H1 (cell line): ENCODE results near the gene PCSK9. TPM values are rescaled to one million over a fixed set of nuclear protein-coding genes. Genes with fewer than 3 reads are reported as not detected.
A peak's percentile ranks its signal among the peaks of the same experiment; 100 is the strongest.

Source experiments
- ATF2 ChIP-seq: IDR thresholded peaks from 2 replicates; pipeline ENCODE4 v1.6.1; 2012; ENCODE audit warnings: low read length, inconsistent platforms
- BACH1 ChIP-seq: IDR thresholded peaks from 2 replicates; pipeline ENCODE4 v1.6.1; 2012; ENCODE audit warnings: low read length, improper control_type of control experiment
- CTCF ChIP-seq, 3 experiments: IDR thresholded peaks; 1 replicate in 2 of 3; 2 replicates in 1 of 3; pipeline versions ENCODE4 v1.5.1 to v1.6.1; 2011; ENCODE audit warnings: low read length in 3 of 3, mild to moderate bottlenecking in 3 of 3, inconsistent platforms in 2 of 3, low read depth in 1 of 3, moderate library complexity in 1 of 3; ENCODE audit not compliant: insufficient read depth in 1 of 3; ENCODE audit errors: control extremely low read depth in 1 of 3
- HDAC2 ChIP-seq, 2 experiments: fragments of 300-600 bp in 1 of 2; sonication (generic) in 1 of 2; IDR thresholded peaks; 2 replicates each; pipeline ENCODE4 v1.6.1; 2011 to 2012; ENCODE audit warnings: low read depth in 2 of 2, low read length in 2 of 2, mild to moderate bottlenecking in 2 of 2, moderate library complexity in 2 of 2, borderline replicate concordance in 1 of 2, inconsistent platforms in 1 of 2
- JUND ChIP-seq: IDR thresholded peaks from 2 replicates; pipeline ENCODE4 v1.6.1; 2011; ENCODE audit warnings: mild to moderate bottlenecking, improper control_type of control experiment, low read length
- KDM1A ChIP-seq: fragments of 200-600, 300-600 bp; sonication (generic); IDR thresholded peaks from 2 replicates; pipeline ENCODE4 v1.7.1; 2016; ENCODE audit warnings: mild to moderate bottlenecking, low read length, borderline replicate concordance
- RAD21 ChIP-seq, 2 experiments: IDR thresholded peaks in 1 of 2; conservative IDR thresholded peaks in 1 of 2; 2 replicates each; pipeline ENCODE4 v1.6.1; 2011; ENCODE audit warnings: low read depth in 2 of 2, low read length in 2 of 2, improper control_type of control experiment in 1 of 2, inconsistent platforms in 1 of 2, mild to moderate bottlenecking in 1 of 2, moderate library complexity in 1 of 2
- RNF2 ChIP-seq: fragments of 200-900, 300-1000 bp; sonication (generic); IDR thresholded peaks from 2 replicates; pipeline ENCODE4 v1.7.1; 2016; ENCODE audit warnings: borderline replicate concordance, low read depth, mild to moderate bottlenecking, antibody characterized with exemption, low read length; ENCODE audit not compliant: poor library complexity, severe bottlenecking; ENCODE audit errors: missing control alignments
- SP2 ChIP-seq: IDR thresholded peaks from 2 replicates; pipeline ENCODE4 v1.6.1; 2012; ENCODE audit warnings: mild to moderate bottlenecking, low read length, inconsistent platforms
- TBP ChIP-seq: IDR thresholded peaks from 2 replicates; pipeline ENCODE4 v1.6.1; 2011; ENCODE audit warnings: low read depth, low read length, improper control_type of control experiment
- TEAD4 ChIP-seq: IDR thresholded peaks from 2 replicates; pipeline ENCODE4 v1.6.1; 2012; ENCODE audit warnings: low read depth, low read length, inconsistent platforms, mixed read lengths
- polyA plus RNA-seq, 7 experiments: library from polyadenylated mRNA; depleted of rRNA in 3 of 7; stranded (reverse) in 5 of 7; unstranded in 2 of 7; fragments of >200 nt in 5 of 7; fragments of 200-250 nt in 2 of 7; gene quantifications; 1 replicate in 5 of 7; 2 replicates in 1 of 7; 4 replicates in 1 of 7; pipeline versions ENCODE4 v1.2.1 to v1.2.3, GENCODE V29; 2011 to 2013; ENCODE audit warnings: missing spikeins in 2 of 7, mixed read lengths in 2 of 7
- total RNA-seq: library from RNA; stranded (reverse); fragmentation: NEBNext Ultra II Directional; extraction: Animal tissue kit (Norgen Biotek cat#: 25700); gene quantifications from 2 replicates; pipeline ENCODE4 v1.2.1, GENCODE V29; 2021

The PCSK9 gene
- total and polyA plus RNA-seq, 2 of the 8 experiments (the other 6 are each of a cell fraction or from before 2014, with no cell fraction given), result 22.3 to 32.3 TPM

GRCh38 chr1:55071477-55071876, 32.1 kb downstream of the PCSK9 start (continued):
- TF ChIP-seq RAD21 (IDR thresholded peaks at IDR 0.05 in 1 of 2, conservative IDR thresholded peaks at IDR 0.05 in 1 of 2; ENCODE audit: low read depth in 2 of 2, low read length in 2 of 2) (peak; percentile 48 to 66), RNF2 (no peak), ATF2 (no peak), KDM1A (no peak), TEAD4 (peak; percentile 91), JUND (no peak), CTCF (IDR thresholded peaks at IDR 0.05; ENCODE audit: control extremely low read depth in 1 of 3, insufficient read depth in 1 of 3, low read depth in 1 of 3, low read length in 3 of 3) (peak; percentile 31 to 83 (median 61)), HDAC2 (IDR thresholded peaks at IDR 0.05; ENCODE audit: borderline replicate concordance in 1 of 2, low read depth in 2 of 2, low read length in 2 of 2) (0 out of 4 replicates have a peak, but pooled peaks of 1 of the 2 experiments have one; percentile 15), TBP (no peak), SP2 (no peak), BACH1 (no peak)
